ENCODE data around the gene CNOT6. TPM values are rescaled to one million over a fixed set of nuclear protein-coding genes. Genes with fewer than 3 reads are reported as not detected.
"Not testable (repeated sequence)": the region's sequence is repeated elsewhere in the genome, so short reads cannot be mapped to it uniquely, and the experiment has no call there.

The CNOT6 gene
- total RNA-seq, 1 experiment from 2014 or later, result 19.0 TPM

- DNase-seq (ENCODE audit: extremely low read depth, low read depth), result no peak
These were observed 23.8 kb upstream of the CNOT6 start for GRCh38 chr5:180470361-180470760.

- peak; percentile 56 for DNase-seq (ENCODE audit: extremely low read depth, low read depth)
These were observed 23.1 kb upstream of the CNOT6 start for GRCh38 chr5:180470966-180471582.

GRCh38 chr5:180471866-180472265 is 22.3 kb upstream of the CNOT6 start:
- DNase-seq (ENCODE audit: extremely low read depth, low read depth), result no peak

- no peak for DNase-seq (ENCODE audit: extremely low read depth, low read depth)
These were observed 21.9 kb upstream of the CNOT6 start for GRCh38 chr5:180472269-180472668.

- DNase-seq (ENCODE audit: extremely low read depth, low read depth), result not testable (repeated sequence)
These were observed 20.8 kb upstream of the CNOT6 start for GRCh38 chr5:180473386-180473785.

- DNase-seq (ENCODE audit: extremely low read depth, low read depth), result no peak
These were observed 19.6 kb upstream of the CNOT6 start for GRCh38 chr5:180474569-180474968.

GRCh38 chr5:180475969-180476524 is 18.1 kb upstream of the CNOT6 start:
- not testable (repeated sequence) for DNase-seq (ENCODE audit: extremely low read depth, low read depth)

- DNase-seq (ENCODE audit: extremely low read depth, low read depth), result no peak
These were observed 9.4 kb upstream of the CNOT6 start for GRCh38 chr5:180484813-180485212.

GRCh38 chr5:180486636-180487149 is 7.5 kb upstream of the CNOT6 start:
- no peak for DNase-seq (ENCODE audit: extremely low read depth, low read depth)

- DNase-seq (ENCODE audit: extremely low read depth, low read depth), result no peak
These were observed 6.6 kb upstream of the CNOT6 start for GRCh38 chr5:180487556-180487955.

GRCh38 chr5:180491496-180491895 is 2.7 kb upstream of the CNOT6 start:
- DNase-seq (ENCODE audit: extremely low read depth, low read depth), result no peak

GRCh38 chr5:180492226-180492903 is 1.8 kb upstream of the CNOT6 start:
- DNase-seq (ENCODE audit: extremely low read depth, low read depth), result no peak

GRCh38 chr5:180494510-180495181 is 467 bp downstream of the CNOT6 start:
- no peak for DNase-seq (ENCODE audit: extremely low read depth, low read depth)

GRCh38 chr5:180495292-180495691 is 1.1 kb downstream of the CNOT6 start:
- no peak for DNase-seq (ENCODE audit: extremely low read depth, low read depth)

- no peak for DNase-seq (ENCODE audit: extremely low read depth, low read depth)
These were observed 2.0 kb downstream of the CNOT6 start for GRCh38 chr5:180495991-180496741.

- DNase-seq (ENCODE audit: extremely low read depth, low read depth), result not testable (repeated sequence)
These were observed 2.6 kb downstream of the CNOT6 start for GRCh38 chr5:180496806-180497205.

GRCh38 chr5:180497865-180498264 is 3.7 kb downstream of the CNOT6 start:
- not testable (repeated sequence) for DNase-seq (ENCODE audit: extremely low read depth, low read depth)

- DNase-seq (ENCODE audit: extremely low read depth, low read depth), result no peak
These were observed 4.2 kb downstream of the CNOT6 start for GRCh38 chr5:180498378-180498777.

- DNase-seq (ENCODE audit: extremely low read depth, low read depth), result no peak
These were observed 5.5 kb downstream of the CNOT6 start for GRCh38 chr5:180499684-180500083.

GRCh38 chr5:180500300-180500699 is 6.1 kb downstream of the CNOT6 start:
- not testable (repeated sequence) for DNase-seq (ENCODE audit: extremely low read depth, low read depth)

GRCh38 chr5:180507661-180508060 is 13.5 kb downstream of the CNOT6 start:
- no peak for DNase-seq (ENCODE audit: extremely low read depth, low read depth)

All from NCI-H460 (cell line).